ENCODE results near the gene RBM5.

The RBM5 gene

GRCh38 chr3:50154476-50154839 is 65.7 kb downstream of the RBM5 start:
- ATAC-seq = peak; percentile 70
- no peak for TF ChIP-seq ARNTL (CRISPR knock-in tag; IDR thresholded peaks at IDR 0.05; ENCODE audit: borderline replicate concordance, low read depth)
- TF ChIP-seq ESRRG (CRISPR knock-in tag; IDR thresholded peaks at IDR 0.05) = no peak
- no peak for TF ChIP-seq CSRNP3 (CRISPR knock-in tag; IDR thresholded peaks at IDR 0.05)
- TF ChIP-seq ZNF8 (CRISPR knock-in tag; IDR thresholded peaks at IDR 0.05) = no peak
- no peak for TF ChIP-seq ZC3H10 (CRISPR knock-in tag; IDR thresholded peaks at IDR 0.05)
- TF ChIP-seq TSHZ2 (CRISPR knock-in tag; IDR thresholded peaks at IDR 0.05) = no peak
- TF ChIP-seq RARB (CRISPR knock-in tag; IDR thresholded peaks at IDR 0.05) = no peak
- no peak for TF ChIP-seq CSDC2 (CRISPR knock-in tag; IDR thresholded peaks at IDR 0.05)
- TF ChIP-seq ZNF565 (CRISPR knock-in tag; conservative IDR thresholded peaks at IDR 0.05; ENCODE audit: low read depth) = no peak

GRCh38 chr3:50154840-50155490 is 66.2 kb downstream of the RBM5 start, which contains the start of gene SEMA3F:
Gene SEMA3F, plus strand, starts transcription at chr3:50155324. Its CDS starts 4,299 bp downstream, at chr3:50159623.
- peak; percentile 73 for ATAC-seq
- TF ChIP-seq ISL1 (CRISPR knock-in tag; IDR thresholded peaks at IDR 0.05) (no peak), OSR1 (CRISPR knock-in tag; IDR thresholded peaks at IDR 0.05) (no peak), ESRRG (CRISPR knock-in tag; IDR thresholded peaks at IDR 0.05) (no peak), ZFP3 (CRISPR knock-in tag; IDR thresholded peaks at IDR 0.05) (no peak), TCF4 (CRISPR knock-in tag; IDR thresholded peaks at IDR 0.05; ENCODE audit: borderline replicate concordance) (no peak), PATZ1 (CRISPR knock-in tag; IDR thresholded peaks at IDR 0.05; ENCODE audit: borderline replicate concordance) (no peak), POU6F1 (CRISPR knock-in tag; IDR thresholded peaks at IDR 0.05; ENCODE audit: borderline replicate concordance, low read depth) (no peak), ZNF8 (CRISPR knock-in tag; IDR thresholded peaks at IDR 0.05) (no peak), RARB (CRISPR knock-in tag; IDR thresholded peaks at IDR 0.05) (no peak), ZNF70 (CRISPR knock-in tag; IDR thresholded peaks at IDR 0.05) (no peak), PPARA (CRISPR knock-in tag; IDR thresholded peaks at IDR 0.05; ENCODE audit: borderline replicate concordance) (no peak), ZFP30 (CRISPR knock-in tag; IDR thresholded peaks at IDR 0.05) (no peak), SNAI2 (CRISPR knock-in tag; IDR thresholded peaks at IDR 0.05) (no peak), CSRNP3 (CRISPR knock-in tag; IDR thresholded peaks at IDR 0.05) (no peak)

- ATAC-seq = no peak
- TF ChIP-seq ARNTL (CRISPR knock-in tag; IDR thresholded peaks at IDR 0.05; ENCODE audit: borderline replicate concordance, low read depth) = no peak
- no peak for TF ChIP-seq TCF4 (CRISPR knock-in tag; IDR thresholded peaks at IDR 0.05; ENCODE audit: borderline replicate concordance)
- no peak for TF ChIP-seq RARB (CRISPR knock-in tag; IDR thresholded peaks at IDR 0.05)
- TF ChIP-seq TSHZ2 (CRISPR knock-in tag; IDR thresholded peaks at IDR 0.05) = no peak
- no peak for TF ChIP-seq PPARA (CRISPR knock-in tag; IDR thresholded peaks at IDR 0.05; ENCODE audit: borderline replicate concordance)
- no peak for TF ChIP-seq CREB5 (CRISPR knock-in tag; IDR thresholded peaks at IDR 0.05; ENCODE audit: low read depth)
Observed at GRCh38 chr3:50155491-50155878, 66.8 kb downstream of the RBM5 start.

All from SK-N-SH treated with all-trans-retinoic acid at 6 μM for 48 hours (cell line).